ENCODE results near the gene GPRC5B.

- no peak for TF ChIP-seq CTCF (conservative IDR thresholded peaks at IDR 0.05)
- TF ChIP-seq ZFX (IDR thresholded peaks at IDR 0.05) = no peak
Observed at GRCh38 chr16:19850131-19850817, 34.4 kb downstream of the GPRC5B start.
